ENCODE measurements around the gene CHRM2.
A peak's percentile ranks its signal among the peaks of the same experiment; 100 is the strongest.
"Not testable (repeated sequence)": the region's sequence is repeated elsewhere in the genome, so short reads cannot be mapped to it uniquely, and the experiment has no call there.

CHRM2 gene
- 0 reads per million in 2 donors for total RNA-seq

DNA sequence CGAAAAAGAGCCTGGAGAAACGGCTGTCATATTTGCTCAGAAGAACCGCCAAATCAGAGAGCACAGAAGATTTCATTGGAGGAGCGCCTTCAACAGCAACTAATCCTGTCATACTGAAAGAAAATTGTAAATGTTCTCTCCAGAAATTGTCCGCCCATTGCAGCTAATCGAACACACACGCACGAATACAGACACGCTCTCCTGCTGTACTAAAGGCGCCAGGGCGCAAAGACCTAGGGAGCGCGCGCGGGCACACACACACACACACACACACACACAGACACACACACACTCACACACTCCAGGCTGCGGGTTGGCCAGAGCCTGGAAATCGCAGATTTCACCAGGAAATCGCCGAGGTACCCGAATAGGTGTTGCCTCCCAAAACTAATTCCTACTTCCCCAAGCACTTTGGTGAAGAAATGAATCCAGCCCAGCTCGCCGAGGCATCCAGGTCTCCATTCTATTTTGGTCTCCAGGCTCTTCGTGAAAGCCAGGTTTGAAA lies at the start of gene CHRM2:
TSS of gene CHRM2 (plus strand) at position 157 of the 505 bp plus-strand sequence. CDS start 146,214 bp downstream, outside the sequence.
- peak in 1 of 5 experiments; percentile 8 for DNase-seq

DNA sequence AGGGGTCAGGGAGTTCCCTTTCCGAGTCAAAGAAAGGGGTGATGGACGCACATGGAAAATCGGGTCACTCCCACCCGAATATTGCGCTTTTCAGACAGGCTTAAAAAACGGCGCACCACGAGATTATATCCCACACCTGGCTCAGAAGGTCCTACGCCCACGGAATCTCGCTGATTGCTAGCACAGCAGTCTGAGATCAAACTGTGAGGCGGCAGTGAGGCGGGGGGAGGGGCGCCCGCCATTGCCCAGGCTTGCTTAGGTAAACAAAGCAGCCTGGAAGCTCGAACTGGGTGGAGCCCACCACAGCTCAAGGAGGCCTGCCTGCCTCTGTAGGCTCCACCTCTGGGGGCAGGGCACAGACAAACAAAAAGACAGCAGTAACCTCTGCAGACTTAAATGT lies 37.1 kb upstream of the CHRM2 start:
- DNase-seq = not testable (repeated sequence)

DNA sequence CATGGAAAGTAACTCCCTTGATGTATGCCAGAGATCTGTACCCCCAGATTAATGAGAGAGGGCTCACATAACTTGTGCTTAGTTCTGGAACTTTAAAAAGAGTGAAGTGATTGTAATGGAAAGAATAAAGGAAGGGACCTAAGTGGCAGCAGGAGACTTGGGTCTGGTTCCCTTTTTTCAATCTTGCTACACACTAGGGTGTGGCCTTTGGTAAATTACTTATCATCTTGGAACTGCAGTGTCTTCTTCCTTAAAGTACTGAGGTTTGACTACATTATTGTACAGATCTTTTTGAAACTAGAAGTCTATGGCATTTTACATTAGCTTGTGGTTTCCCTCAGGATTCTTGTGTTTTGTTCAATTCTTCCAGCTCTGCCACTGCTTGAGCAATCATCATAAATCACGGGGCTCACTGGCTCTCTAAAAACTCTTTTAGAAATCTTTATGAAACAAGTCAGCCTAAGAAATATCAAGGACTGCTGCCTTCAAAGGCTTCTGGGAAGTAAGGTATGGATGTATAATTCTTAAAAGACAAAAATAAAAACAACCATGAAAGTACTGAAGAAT lies 22.5 kb upstream of the CHRM2 start:
- no peak for DNase-seq

DNA sequence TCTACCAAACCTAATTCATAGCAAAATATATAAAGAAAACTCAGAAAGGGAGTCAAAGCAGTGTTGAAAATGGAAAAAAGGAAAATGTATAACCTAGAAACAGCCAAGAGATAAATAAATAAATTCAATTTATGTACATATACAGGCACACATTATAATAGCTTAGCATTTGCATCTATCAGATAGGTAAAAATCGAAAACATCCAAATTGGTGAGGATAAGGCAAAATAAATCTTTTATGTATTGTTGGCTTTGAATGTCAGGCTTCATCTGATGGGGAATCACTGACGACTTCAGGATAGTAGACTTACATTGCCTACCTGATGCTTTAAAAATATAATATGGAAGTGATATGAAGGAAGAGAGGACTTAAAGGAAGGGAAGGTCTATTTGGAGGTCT lies 20.6 kb upstream of the CHRM2 start:
- no peak for DNase-seq

DNA sequence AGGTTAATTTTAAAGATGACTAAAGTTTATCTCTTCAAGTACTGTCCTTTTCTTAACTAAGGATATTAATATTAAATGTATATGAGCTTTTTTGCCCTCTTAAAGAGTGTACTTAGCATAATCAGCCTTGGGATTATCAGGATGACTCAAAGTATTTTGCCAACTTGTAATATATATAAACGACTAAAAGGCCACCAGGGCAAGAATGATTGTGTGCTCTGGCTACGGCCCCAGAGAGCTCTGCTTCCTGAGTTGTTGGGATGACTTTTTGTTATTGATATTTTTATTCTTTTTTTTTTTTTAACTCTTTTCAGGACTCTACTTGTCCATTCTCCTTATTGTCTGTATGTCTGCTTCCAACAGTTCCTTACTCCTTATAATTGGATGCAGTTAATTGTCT lies 14.8 kb upstream of the CHRM2 start:
- DNase-seq = no peak

GRCh38 chr7:136857573-136857972 lies 10.9 kb upstream of the CHRM2 start:
- DNase-seq = no peak

- DNase-seq = no peak
Observed at GRCh38 chr7:136859803-136860202, 8.6 kb upstream of the CHRM2 start.

DNA sequence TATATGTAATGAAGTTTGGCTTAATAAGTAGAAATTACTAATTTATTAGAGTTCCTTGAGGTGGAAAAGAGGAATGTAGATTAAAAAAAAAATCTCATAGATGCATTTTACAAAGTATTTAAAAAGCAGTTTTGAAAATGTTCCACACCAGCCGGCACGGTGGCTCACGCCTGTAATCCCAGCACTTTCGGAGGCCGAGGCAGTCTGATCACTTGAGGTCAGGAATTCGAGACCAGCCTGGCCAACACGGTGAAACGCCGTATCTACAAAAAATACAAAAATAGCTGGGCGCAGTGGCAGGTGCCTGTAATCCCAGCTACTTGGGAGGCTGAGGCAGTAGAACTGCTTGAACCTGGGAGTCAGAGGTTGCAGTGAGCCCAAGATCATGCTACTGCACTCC lies 3.2 kb upstream of the CHRM2 start:
- no peak for DNase-seq

- DNase-seq = no peak
Observed at GRCh38 chr7:136865777-136866176, 2.7 kb upstream of the CHRM2 start.

- peak in 1 of 5 experiments; percentile 6 for DNase-seq
Observed at GRCh38 chr7:136869001-136869961, 829 bp downstream of the CHRM2 start.

- DNase-seq = no peak
Observed at GRCh38 chr7:136869991-136870865, 1.8 kb downstream of the CHRM2 start.

DNA sequence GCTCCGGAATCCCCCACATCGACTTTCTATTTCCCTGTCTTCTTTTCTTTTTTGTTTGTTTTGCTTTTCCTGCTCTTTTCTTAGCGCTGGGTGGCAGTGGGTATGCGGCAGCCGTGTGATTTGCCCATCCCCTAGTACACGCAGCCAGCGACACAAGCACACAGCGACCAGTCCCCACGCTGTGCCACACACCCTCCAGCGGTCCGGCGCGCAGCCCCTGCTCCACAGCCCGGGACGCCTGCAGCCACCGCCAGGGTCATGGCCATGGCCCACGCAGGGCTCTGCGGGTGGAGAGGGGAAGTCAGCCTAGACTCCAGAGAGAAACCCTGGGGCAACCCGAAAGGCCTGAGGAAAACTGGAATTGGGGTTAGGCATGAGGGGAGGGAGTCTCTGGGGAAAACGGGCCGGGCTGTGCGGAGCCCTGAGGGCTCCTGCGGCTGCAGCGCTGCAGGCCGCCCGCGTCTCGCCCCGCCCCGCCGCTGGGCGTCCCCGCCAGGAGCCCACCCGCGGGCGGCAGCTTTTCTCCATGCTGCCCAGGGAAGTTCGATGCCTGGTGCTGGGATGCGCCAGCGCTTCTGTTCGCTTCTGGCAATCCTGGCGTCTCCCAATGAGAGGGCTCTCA lies 2.5 kb downstream of the CHRM2 start:
- DNase-seq = no peak

- DNase-seq = no peak
Observed at GRCh38 chr7:136874393-136875032, 6.1 kb downstream of the CHRM2 start.

GRCh38 chr7:136877509-136877908 lies 9.1 kb downstream of the CHRM2 start:
- no peak for DNase-seq

DNA sequence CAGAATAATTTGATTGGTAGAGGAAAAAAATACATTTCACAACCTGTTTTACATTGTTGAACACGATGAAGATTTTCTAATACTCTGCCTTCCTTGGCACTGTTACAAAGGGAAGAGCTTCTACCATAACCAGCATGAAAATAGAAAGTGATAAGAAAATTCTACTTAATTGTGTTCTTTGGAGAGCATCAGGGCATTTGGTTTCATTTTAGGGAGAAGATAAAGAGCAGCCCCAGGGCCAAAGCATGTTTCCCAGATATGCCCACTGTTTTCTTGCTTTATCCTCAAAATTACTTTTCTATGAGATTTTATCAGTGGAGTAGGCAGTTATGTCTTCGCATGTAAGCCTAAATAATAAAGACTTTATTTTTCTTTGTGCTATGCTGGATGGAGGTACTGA lies 9.5 kb downstream of the CHRM2 start:
- DNase-seq = no peak

DNA sequence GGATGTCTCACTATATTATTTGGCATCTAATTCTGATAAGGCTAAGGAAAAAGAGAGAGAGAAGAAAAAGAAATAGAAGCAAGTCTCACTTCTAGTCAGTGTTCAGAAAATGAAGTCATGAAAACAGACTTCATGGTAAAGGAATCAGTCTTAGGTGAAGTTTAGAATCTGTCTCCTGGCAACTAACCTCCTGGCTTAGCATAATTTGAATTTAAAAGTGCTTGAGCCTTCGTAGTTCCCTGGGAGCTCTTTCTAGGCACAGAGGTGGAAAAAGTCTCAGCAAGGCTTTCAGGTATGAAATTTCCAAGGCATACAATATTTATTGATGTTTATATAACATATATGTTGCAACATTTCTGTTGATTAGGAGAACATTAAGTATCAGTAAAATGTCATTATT lies 10.4 kb downstream of the CHRM2 start:
- DNase-seq = no peak

DNA sequence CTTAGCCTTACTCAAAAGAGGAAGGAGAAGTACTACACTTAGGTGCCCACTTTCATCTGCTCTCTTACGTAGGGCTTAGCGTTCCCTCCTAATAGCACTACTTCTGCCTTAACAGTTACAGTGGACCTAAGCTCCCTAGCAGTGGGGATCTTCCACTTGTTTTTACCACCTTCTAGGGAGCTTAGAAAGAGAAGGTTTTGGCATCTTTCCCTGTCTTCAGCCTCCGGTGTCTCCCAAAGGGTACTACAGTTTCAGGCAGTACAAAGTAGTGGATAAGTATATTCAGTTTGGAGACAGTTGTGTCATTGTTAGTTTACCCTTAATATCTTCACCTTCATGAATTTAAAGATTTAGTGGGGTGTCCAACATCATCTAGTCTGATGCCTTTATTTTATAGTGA lies 14.6 kb downstream of the CHRM2 start:
- no peak for DNase-seq

- no peak for DNase-seq
Observed at GRCh38 chr7:136884492-136884891, 16.0 kb downstream of the CHRM2 start.

GRCh38 chr7:136887317-136887716 lies 18.9 kb downstream of the CHRM2 start:
- no peak for DNase-seq

DNA sequence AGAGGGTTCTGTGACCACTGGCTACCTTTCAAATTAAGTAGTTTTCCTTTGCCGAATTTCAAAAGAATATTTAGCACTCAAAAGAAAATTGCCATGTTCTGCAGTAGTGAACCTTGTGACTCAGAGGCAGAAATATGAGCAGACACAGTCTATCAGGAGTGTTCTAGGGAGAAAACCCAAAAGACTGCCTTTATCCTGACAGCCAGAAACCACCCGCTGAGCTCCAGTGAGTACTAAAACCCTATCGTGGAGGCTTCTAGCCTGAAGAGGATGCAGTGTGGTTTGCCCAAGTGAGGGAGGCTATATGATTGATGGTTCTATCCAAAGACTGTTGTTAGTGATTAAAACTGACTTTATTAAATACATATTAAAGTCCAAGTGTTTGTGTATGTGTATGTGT lies 21.9 kb downstream of the CHRM2 start:
- no peak for DNase-seq

- no peak for DNase-seq
Observed at GRCh38 chr7:136891850-136892249, 23.4 kb downstream of the CHRM2 start.

DNA sequence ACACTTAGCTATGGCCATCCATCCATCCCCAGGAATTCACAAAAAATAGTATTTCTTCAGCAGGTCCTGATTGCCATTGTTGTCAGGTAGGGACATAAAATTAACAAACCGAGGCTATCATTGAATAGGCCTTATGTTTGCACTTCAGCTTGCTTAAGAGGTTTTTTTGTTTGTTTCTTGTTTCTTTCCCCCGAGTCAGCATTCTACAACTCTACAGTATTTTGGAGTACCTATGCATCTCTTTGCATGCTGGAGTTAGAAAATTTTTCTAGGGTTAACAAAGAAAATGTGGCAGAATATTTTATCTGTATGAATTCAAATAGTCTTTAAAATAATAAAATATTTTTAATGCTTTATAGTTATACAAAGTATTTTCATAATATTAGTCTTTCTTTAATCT lies 26.3 kb downstream of the CHRM2 start:
- no peak for DNase-seq
